Inflammatory macrophage treated with lipopolysaccharide for 4 hours (primary cell): Measurements from ENCODE around the gene BRD9.
"Not testable (repeated sequence)": the region's sequence is repeated elsewhere in the genome, so short reads cannot be mapped to it uniquely, and the experiment has no call there.

Experiments used
- DNase-seq: peaks from one replicate; pipeline ENCODE4 v3.0.0-alpha.2; 2020

The BRD9 gene

DNA sequence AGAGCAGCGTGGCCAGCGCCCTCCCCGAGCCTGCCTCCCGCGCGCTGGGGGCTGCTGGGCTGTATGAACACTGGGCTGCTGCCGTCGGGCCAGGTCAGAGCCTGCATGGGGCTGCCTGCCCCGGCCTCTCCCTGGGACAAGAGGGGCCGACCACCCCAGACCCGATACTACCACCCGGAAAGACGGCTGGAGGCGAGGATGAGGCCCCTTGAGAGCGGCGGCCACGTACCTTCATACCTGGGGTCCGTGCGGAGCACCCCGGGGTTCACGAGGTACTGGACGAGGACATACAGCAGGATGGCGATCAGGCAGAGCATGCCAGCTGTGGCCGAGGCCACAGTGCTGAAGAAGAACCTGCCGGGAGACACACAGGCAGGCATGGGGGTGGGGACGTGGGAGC, 49.2 kb downstream of the BRD9 start:
- DNase-seq = not testable (repeated sequence)

DNA sequence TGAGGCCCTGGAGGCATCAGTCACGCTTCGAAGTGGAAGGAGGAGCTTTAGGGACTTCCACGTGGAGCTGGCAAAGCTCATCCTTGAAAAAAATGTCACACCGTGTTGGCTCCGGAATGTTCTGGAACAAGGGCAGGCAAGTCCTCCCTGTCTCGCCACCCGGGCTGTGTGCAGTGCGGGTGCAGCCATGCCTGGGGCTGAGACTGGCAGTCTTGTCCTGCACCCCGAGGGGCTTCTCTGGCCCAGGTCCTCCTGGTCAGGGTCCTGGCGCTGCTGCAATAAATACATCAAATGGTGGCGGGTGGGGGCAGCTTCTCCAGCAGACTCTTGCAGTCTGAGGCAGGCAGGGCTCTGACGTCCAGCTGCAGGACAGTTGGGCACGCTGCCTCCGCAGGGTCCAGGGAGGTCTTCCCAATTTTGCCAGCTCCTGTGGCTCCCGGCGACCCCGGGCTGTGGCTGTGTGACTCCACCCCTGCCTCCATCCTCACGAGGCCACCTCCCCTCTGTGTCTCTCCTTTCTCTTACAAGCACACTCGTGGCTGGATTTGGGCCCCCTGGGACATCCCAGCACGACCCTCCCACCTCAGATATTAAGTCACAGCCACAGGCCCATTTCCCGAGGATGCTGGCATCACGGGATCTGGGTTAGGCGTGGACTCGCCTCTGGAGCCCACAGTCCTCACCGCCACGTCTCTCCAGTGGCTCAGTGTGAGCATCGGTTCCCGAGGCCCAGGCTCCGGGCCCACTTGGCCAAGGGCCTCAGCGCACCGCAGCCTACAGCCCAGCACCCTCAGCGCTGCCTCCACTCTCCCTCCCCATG, 50.0 kb downstream of the BRD9 start:
- not testable (repeated sequence) for DNase-seq

DNA sequence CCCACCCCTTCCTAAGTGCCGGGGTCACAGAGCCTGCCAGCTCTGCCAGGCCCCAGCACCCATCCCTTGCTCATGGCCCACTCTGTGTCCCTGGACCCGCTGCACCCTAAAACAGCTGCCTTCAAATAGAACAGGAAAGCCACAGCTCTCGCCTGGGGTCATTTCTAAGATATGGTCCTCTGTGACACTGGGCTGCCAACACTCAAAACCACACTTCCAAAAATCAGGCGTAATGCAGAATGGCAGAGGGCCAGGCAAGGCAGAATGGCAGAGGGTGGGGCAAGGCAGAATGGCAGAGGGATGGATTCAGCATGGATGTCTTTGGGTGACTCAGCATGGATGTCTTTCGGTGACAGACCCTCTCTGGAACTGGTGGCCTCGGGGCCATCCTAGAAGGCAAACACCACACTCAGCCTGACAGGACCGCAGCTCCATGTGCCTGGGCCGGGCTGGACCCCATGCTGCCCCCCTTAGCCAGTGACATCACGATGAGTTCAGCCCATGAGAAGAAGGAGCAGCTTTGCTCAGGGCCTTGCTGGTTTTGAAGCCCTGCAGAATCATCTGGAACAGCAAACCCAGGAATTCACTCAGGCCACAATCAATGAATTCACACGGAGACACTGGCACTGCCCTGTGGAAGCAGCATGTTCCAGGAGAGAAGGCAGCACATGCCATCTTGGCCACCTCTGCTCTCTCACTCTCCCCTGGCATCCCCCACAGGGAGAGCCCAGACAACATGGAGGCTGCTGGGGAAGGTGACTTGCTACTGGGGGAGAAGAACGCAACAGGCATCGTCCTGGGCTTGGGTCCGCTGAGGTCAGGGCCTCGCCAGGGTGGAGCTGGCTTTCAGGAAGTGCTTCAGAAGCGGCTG, 50.8 kb downstream of the BRD9 start:
- DNase-seq = not testable (repeated sequence)

DNA sequence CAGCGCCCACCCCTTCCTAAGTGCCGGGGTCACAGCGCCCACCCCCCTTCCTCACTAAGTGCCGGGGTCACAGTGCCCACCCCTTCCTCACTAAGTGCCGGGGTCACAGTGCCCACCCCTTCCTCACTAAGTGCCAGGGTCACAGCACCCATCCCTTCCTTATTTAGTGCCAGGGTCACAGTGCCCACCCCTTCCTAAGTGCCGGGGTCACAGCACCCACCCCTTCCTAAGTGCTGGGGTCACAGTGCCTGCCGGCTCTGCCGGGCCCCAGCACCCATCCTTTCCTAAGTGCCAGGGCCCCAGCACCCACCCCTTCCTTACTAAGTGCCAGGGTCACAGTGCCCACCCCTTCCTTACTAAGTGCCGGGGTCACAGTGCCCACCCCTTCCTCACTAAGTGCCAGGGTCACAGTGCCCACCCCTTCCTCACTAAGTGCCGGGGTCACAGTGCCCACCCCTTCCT, 51.6 kb downstream of the BRD9 start:
- DNase-seq = not testable (repeated sequence)

DNA sequence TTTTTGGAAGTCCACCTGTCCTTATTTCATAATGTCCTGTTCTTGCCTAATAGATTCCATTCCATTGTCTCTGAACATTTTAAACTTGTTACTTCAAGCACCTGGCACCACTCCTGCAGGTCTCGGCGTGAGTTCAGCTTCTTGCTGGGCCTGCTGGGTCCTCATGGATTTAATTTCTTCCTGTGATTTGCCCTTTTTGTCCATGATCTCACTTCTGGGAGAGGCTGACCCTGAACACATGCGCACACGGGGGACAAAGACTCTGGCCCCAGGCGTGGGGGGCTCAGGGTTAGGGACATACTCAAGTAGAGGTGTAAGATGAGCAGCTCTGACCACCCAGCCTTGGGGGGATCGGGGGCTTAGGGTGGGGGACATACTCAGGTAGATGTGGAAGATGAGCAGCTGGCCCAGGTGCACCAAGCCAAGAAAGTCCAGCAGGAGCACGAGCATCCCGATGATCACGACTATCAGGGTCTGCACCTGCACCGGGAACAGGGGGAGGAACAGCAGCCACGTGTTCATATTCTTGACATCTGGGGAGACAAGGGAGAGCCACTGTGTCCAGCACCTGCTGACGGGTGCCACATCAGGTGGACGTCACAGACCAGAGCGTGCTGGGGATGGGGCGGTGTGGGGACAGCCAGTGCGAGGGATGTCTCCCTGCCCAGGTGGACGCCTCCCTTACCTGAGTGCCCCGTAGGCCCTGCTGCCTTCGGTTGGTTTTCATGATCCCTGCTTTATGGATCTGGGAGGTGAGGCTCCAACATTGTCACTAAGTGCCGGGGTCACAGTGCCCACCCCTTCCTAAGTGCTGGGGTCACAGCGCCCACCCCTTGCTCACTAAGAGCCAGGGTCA, 52.3 kb downstream of the BRD9 start:
- not testable (repeated sequence) for DNase-seq

DNA sequence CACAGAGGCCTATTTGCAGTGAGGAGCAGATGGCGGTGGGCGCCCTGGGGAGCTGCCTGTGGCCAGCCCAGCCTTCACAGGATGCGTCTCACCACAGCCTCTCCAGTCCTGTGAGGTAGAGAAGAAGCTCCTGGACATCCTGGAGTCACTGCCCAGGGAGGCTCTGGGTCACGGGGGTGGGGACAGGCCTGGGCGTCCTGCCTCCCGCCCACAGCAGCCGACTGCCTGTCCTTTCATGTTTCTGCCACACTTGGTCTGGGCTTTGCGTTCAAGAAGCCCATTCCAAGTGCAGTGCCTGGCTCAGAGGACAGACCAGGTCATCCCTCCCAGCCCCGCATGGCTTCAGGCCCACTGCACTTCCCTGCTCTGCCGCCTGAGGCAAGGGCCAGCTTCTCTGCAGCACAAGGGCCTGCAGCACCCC, 54.2 kb downstream of the BRD9 start:
- DNase-seq = not testable (repeated sequence)

DNA sequence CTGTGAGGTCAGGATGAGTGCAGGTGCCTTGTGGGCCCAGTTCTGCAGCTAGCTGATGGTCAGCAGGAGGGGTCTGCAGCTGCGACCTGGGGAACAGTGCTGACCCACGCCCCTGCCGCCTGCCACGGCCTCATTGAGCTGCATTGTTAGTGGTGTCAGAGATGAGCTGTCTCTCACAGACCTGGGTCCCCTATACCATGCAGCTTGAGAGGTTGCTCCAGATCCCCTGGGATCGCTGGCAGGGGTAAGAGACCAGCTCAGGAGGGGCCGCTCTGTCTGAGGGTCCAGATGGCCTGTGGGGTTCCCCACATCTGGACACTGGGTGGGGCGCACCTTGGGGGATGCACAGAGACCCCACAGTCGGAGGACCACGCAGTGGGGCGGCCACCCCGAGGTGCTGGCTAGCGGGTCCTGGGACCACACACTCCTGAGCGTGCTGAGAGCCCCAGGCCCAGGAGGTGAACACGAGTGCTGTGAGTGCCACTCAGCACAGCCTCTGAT, 54.9 kb downstream of the BRD9 start:
- not testable (repeated sequence) for DNase-seq

DNA sequence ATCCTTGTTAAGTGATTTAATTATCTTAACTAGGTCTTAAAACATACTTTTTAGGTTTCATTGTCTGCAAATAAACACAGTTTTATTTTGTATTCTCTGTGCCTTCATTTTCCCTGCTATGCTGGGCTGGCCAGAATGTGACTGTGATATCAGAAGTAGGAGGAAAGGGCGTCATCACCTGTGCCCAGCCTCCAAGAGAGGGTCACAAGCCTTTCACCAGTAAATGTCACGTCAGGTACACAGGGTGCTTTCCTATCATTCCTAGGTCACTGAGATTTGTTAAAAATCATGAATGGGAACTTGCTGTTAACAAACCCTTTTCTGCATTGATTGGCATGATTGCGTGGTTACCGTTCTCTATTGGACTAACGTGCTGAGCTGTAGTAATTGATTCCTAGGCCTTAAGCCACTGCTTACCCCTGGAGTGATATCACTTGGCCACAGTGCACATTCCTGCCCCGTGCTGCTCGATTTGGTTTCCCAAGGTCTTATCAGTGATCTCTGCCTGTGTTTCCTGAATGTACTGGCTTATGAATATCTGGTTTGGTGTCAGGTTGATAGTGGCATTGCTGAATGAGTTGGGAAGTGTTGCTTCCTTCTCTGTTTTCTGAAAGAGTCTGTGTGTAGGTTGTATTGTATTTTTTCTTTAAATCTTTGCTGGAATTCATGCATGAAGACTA, 56.5 kb downstream of the BRD9 start:
- DNase-seq = not testable (repeated sequence)

DNA sequence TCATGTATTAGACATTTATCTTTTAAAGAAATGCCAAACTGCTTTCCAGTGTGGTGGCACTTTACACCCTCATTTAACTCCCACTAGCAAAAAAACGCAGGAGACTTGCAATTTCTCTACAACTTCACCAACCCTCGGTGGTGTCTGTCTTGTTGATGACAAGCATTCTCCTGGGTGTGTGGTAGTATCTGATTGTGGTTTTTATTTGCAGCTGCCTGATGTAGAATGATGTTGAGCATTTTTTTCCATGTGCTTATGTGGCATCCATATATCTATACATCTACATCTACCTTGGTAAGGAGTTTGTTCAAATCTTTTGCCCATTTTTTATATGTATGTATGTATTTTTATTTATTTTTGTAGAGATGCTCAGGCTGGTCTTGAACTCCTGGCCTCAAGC, 58.6 kb downstream of the BRD9 start:
- not testable (repeated sequence) for DNase-seq

DNA sequence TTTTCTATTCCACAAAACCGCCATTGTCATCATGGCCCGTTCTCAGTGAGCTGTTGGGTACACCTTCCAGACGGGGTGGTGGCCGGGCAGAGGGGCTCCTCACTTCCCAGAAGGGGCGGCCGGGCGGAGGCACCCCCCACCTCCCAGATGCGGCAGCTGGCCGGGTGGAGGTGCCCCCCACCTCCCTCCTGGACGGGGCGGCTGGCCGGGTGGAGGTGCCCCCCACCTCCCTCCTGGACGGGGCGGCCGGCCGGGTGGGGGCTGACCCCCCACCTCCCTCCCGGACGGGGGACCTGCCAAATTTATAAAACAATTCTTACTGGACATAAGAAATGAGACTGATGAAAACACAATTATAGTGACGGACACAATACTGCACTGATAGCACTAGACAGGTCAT, 64.4 kb downstream of the BRD9 start:
- DNase-seq = not testable (repeated sequence)

DNA sequence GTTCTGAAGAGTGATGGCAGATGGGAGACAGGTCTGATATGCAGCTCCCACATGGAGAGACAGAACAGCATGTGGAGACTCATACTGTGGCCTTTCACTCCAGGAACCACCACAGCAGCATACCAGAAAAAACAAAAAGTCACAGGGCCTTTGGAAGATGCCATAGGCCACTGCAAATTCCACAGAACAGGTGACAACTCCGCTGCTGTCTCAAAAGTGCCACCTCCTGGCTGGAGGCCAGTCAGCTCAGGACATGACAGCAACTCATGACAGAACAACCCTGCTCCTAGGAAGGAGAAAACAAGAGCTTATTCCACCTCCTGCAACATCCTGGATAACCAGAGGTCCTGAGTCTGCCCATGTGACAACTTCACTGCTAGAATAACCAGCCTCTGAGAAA, 67.1 kb downstream of the BRD9 start:
- not testable (repeated sequence) for DNase-seq

DNA sequence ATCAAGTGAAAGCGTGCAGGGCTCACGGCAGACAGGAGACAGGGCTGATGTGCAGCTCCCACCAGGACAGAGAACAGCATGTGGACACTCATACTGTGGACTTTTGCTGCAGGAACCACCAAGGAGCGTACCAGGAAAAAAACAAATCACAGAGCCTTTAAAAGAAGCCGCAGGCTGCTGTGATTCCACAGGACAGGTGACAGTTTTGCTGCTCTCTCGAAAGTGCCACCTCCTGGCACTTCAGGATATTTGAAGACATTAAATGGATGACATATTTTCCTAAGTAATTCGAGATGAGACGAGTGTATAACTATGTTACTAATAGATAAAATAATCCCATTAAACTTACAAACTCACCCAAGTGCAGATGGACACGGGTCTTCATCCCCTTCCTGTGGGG, 71.1 kb downstream of the BRD9 start:
- DNase-seq = no peak

DNA sequence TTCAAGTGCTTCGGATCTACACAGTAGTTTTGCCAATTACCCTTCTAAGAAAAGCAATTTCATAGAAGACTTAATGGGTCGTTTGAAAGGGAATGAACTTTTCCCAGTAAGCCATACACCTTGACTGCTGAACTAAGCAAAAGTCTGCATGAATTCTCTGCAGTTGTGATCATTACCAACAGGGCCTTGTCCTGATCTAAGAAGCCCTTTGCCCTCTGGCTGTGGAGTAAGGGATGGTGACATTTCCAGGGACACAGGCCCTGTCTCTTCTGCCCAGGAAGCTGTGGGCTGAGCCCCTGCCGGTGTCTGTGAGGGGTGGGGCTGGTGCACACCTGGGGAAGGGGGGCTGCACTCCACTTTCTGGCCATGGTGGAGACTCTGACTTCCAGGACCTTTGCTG, 72.4 kb downstream of the BRD9 start:
- DNase-seq = no peak

DNA sequence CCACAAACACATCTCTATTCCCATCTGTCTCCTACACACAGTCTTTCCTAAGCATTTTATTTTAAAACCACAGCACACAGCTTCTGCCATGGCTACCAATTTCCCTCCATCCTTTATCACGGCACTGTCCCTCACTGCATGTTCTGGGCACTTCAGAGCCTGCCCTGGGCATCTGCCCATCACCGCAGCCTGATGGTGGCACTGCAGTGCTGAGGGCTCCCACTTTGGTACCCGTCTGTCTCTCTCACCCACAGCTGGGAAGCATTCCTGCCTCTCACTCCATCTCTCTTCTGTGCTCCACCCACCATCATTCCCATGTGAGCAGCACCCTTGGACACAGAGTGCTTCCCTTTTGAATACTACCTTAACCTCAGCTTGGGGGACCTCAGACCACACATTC, 73.5 kb downstream of the BRD9 start:
- no peak for DNase-seq

DNA sequence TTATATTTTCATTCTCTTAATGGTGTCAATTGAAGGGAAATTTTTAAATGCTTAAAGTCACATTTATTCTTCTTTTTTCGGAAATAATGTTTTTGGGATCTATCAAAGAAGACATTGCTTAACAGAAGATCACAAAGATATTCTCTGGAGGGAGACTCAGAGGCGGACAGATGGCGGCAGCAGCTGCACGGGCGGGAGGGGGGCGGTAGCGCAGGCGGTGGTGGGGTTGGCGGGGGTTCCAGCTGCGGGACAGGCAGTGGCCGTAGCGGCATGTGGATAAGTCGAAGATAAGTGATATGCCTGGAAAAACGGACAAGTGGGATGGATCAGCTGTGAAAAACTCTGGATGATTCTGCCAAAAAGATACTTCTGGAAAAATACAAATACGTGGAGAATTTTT, 76.4 kb downstream of the BRD9 start:
- DNase-seq = no peak

DNA sequence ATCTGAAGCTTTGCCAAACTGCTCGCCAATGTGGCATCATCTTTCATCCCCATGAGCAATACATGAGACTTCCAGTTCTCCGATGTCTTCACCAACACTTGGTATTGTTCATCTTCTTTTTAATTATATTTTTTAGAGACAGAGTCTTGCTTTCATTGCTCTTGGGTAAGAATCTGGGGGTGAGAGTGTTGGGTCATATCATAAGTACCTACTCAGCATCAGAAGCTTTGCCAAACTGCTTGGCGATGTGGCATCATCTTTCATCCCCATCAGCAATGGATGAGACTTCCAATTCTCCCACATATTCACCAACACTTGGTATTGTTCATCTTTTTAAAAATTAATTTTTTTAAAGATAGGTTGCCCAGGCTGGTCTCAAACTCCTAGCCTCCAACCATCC, 77.2 kb downstream of the BRD9 start:
- no peak for DNase-seq
